GM19025 (cell line): Measurements from ENCODE around the gene C5orf63.
"Not testable (repeated sequence)": the region's sequence is repeated elsewhere in the genome, so short reads cannot be mapped to it uniquely, and the experiment has no call there.

Source experiments
- ATAC-seq: cut with Tn5 transposase; IDR thresholded peaks from one replicate; pipeline ENCODE4 v1.9.1; 2021; ENCODE audit warnings: mild to moderate bottlenecking, low read depth, moderate library complexity; ENCODE audit not compliant: unreplicated experiment

C5orf63 gene

DNA sequence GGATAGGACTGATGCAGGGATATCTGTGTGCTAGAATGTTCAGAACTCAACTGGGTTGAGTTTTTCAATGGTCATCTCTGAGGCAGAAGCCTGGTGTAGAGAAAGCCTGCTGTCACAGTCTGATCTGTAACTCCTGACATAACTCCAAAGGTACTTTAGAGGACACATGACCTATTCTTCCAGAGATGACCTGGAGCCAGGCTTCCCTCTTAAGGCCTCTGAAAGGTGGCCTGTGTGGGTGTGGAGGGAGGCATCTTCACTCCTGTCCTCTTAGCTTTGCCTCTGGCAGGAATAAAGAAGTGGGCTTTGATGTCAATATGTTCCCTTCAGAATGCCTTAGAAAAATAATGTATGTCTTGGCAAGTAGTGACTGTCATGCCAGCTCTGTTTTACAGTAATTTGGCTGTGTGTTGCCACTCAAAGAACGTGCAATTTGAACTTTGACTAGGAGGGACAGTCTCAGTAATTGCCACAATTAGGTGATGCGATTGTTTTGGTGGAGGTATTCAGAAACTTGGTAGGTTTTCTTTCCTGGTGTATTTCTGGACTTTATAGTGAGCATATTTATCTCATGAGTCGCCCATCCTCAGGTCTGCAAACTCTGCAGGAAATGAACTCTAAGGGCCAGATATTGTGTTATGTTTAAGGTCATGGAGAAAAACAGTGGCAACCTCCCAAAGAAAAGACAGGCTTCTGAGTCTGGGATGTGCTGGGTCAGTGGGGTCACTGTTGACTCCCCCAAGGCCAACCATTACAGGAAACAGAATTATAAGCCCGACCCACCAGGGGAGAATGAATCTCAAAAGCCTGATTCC, 3.2 kb upstream of the C5orf63 start:
- ATAC-seq: no peak

DNA sequence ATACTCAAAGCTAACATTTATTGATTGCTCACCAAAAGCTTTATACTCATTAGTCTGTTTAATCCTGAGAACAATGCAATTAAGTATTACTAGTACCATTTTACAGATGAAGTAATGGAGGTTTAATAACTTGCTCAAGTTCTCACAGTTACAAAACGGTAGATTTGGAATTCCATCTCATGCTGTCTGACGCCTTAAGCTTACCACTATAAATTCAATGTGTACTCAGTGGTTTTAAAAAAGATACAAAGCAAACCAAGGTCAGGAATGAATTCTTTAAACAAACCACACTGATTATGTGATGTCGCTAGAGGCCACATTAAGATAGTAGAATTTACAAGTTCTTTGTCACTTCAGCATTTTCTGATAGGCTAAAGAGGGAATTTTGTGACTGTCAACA, 1.2 kb upstream of the C5orf63 start:
- ATAC-seq: no peak

DNA sequence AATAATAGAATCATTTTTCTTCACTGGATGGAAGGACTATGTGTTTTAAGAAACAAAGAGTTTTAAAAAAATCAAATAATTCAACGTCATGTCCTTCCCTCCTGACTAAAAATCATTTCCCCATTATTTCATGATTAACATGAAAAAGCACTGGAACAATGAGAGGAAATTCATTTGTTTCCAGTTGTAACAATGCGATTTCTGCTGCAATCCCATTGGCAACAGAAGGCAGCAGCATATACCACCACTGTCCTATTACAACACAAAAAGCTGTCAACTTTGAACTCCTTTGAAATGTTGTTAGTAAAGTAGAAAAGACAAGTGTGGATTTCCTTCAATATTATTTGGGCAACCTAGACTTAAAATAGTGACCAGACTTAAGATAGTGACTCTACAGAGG, 3.1 kb downstream of the C5orf63 start:
- ATAC-seq: no peak

DNA sequence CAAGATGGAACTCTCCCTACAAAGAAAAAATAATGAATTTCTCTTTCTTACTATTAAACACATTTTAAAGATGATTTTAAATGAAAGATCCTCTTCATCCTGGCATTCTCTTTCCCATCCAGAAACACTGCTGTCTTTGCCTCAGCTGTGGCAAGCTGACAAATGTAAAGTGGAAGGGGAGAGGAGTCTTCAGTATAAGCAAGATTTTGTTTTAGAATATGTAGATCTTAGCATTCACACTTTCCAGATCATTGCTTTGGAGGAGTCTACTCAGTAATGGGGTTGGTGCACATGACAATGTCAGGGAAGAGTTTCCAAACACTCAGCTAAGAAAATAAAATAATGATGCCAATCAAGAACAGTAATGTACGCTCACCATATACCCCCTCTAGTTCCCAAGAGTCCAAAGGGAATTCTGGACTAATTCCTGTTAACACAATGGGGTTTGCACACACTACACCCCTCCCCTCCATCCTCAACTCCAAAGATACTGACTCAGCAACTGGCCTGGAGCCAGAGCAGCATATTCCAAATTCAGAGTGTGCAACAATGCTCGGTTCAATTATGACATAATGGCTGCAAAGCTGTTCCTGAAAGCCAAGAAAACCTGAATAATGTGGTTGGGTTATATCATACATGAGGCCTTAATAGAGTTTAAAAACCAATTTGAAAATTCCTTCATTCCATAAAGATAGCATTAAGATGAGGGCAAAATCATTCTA, 4.6 kb downstream of the C5orf63 start:
- no peak for ATAC-seq

DNA sequence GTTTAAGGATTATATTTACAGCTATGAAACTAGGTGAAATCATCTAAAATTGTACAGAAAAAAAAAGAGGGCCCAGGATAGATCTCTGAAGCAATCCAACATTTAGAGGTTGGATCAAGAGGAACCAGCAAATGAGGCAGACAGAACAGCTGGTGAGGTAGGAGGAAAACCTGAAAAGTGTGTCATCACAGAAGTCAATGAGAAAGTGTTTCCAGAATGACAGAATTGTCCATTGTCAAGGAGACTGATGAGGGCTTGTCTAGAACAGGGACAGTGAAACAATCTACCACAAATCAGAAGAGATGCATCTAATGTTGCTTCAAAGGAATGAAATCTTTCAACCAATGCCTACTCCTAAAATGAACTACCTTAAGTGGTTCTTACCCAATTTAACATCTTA, 6.6 kb downstream of the C5orf63 start:
- ATAC-seq: no peak

DNA sequence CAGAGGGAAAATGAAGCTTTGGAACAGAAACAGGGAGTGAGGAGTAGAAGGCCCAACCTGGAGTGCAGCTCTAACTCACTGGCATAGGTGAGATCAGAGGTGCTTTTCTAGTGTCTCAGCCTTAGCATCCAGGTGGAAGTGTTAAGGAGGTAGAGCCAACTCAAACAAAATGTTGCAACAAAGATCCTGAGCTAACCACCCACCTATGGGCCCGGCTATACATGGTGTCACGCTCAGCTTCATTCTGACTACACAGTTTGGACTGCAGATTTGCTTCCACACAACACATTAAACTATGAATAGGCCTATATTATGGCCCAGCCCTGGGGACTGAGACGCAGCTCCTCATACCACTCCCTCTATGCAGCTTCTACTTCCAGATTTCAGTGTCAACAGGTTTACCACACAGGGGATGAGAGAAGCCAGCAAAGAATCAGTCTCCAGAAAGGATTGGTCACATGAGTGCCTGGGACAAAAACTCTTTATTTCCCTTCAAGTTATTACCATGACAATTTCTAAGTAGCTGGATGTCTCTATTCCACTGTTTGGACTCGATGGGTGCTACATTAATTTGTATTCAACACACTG, 9.0 kb downstream of the C5orf63 start:
- ATAC-seq: no peak

DNA sequence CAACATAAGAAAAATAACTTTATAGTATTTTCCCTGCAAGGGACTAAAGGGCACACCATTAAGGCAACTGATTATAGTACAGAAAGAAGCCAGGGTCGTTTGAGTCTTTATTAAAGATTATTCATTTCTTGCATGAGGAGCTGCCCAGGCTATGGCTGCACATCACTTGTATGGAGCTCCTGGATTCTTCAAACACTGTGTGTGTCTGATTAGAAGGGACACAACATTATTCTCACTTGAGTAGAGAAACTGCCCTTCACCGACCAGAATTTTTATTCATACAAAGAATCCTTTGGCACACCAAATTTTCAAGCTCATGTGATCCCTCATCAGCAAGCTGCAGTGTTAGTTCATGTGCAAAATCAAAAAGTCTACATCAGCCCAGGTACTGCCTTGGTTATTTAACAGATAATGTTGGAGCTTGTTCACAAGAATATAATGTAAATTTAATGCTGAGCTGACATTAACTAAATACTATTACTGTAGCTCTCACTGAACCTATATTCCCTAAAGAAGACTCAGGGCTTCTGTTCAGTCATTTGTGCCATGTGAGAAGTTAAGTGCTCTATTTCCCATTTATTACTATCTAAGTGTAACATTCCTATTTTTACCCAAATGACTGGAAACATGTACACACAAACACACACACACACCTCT, 9.9 kb downstream of the C5orf63 start:
- ATAC-seq: no peak

DNA sequence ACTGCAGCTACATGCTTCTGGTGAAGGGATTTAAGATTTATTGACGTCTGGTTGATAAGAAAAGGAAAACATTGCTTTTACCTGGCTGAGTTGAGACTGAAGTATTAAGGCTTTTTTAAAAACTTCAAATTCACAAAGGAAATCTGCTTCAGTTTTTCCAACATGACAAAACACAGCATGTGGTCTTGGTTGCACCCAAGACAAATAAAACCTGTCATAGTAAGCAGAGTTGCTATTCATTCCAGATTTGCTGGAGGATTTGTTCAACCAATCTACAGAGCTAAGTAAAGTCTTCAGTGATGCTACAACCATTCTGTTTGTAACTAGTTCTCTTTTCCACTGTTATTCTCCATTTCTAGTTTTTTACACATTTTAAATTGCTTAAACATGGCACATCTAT, 11.3 kb downstream of the C5orf63 start:
- ATAC-seq: no peak

DNA sequence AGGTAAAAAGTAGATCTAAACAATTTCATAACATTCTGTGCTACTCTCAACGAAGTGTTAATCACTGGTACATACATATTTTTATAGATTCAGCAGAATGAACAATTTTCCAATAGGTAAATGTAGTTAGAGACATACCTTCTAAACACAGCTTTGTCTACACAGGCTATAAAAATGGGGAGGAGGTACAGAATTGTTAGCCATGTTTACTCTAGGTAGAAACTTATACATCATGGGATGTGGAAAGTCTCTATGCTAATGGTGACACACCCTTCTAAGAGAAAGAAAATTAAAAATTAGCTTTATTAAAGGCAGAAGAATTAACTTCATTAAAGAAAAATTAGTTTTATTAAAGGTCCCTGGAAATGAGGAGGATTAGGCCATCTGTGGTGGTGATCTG, 11.8 kb downstream of the C5orf63 start:
- ATAC-seq: no peak

DNA sequence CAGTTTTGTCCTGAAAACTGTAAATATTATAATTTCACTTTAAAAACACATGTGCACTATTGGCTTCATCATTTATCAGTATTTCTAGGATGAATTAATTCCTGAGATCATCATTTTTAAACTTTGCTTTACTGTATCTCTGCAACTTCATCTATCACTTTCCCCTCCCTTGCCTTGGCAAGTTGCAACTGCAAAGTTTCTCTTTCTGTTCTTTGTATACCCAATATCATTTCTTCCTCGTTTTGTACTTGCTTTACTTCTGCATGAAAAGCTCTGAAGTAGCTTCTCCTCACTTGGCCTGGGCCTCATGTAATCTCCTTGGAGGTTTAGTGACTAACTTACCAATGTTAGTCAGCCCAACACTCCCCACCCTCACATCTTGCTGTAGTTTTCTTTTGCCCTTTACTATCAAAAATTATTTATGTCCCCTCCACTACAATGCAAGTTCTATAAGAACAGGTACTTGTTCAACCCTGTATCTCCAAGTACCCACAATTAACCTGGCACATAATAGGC, 12.8 kb downstream of the C5orf63 start:
- no peak for ATAC-seq

DNA sequence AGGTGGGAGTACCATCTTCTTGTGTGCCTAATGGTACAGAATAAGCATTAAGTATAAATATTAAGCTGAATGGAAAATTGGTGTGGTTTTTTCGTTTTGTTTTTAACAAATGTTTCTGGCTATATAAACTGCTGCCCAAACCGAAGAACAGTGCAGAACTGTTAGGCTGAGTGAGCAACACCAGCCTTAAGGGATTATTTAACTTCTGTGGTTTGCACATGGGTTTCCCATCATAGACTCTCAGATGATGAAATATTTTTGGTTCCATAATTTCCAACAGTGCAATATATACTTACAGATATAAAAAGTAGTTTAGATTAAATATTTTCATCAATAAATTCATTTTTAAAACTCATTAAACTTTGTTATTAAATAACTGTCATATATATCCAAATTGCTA, 16.4 kb downstream of the C5orf63 start:
- ATAC-seq: no peak

DNA sequence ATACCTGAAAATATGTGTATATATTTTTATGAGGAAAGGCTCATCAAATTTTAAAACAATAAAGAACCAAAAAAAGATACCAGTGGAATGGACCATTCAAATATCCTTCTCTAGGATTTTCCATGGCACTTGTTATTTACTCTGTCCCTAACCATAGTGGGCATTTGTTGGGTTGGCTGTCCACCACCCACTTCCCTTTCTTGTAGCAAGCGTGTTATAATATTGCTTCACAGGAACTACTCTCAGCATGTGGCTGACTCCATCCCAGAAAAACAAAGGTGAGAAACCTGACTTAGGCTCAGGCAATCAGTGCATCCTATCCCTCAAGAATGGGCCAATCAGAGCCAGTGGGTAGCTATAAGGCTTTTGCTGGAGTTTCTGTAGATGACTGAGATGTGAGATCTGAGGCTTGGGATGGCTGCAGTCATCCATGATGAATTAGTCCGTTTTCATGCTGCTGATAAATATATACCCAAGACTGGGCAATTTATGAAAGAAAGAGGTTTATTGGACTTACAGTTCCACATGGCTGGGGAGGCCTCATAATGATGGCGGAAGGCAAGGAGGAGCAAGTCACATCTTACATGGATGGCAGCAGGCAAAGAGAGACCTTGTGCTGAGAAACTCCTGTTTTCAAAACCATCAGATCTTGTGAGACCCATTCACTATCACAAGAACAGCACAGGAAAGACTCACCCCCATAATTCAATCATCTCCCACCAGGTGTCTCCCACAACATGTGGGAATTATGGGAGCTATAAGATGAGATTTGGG, 17.2 kb downstream of the C5orf63 start:
- ATAC-seq: no peak

DNA sequence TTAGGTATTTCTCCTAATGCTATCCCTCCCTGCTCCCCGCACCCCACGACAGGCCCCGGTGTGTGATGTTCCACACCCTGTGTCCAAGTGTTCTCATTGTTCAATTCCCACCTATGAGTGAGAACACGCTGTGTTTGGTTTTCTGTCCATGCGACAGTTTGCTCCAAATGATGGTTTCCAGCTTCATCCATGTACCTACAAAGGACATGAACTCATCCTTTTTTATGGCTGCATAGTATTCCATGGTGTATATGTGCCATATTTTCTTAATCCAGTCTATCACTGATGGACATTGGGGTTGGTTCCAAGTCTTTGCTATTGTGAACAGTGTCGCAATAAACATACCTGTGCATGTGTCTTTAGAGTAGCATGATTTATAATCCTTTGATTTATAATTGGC, 19.8 kb downstream of the C5orf63 start:
- ATAC-seq: not testable (repeated sequence)

DNA sequence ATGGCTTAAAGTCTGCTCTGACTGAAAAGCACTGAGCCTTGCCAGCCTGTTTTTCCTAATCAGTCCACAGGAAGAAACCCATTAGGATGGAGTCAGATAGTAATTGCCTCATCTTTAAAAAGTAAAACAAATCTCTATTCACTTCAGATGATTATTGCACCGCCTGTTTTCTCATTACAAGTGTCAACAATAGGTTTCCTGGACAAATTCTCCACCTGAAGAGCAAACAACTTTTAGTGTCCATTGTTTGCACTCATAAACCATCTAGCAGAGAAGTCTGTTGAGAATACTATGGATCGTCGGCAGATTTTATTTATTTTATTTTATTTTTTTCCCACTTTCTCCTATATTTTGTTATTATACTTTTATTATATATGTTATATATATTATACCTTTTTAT, 20.3 kb downstream of the C5orf63 start:
- no peak for ATAC-seq

DNA sequence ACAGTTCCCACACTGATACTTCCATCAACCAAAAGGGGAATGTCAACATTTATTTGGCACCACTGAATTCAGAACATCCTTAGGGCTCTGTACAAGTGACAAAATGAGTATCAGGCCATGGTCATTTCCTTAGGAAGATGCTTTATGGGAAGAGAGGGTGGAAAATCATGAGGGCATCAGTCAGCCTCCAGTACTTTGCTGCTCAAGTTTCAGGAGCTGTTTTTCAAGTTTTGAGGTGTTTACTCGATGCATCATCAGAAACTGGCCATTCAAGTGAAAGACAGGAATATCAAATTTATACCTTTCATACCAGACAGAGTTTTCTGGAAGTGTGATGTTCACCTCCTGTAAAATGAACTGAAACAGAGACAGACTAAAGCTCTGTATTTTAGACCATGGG, 21.7 kb downstream of the C5orf63 start:
- no peak for ATAC-seq

DNA sequence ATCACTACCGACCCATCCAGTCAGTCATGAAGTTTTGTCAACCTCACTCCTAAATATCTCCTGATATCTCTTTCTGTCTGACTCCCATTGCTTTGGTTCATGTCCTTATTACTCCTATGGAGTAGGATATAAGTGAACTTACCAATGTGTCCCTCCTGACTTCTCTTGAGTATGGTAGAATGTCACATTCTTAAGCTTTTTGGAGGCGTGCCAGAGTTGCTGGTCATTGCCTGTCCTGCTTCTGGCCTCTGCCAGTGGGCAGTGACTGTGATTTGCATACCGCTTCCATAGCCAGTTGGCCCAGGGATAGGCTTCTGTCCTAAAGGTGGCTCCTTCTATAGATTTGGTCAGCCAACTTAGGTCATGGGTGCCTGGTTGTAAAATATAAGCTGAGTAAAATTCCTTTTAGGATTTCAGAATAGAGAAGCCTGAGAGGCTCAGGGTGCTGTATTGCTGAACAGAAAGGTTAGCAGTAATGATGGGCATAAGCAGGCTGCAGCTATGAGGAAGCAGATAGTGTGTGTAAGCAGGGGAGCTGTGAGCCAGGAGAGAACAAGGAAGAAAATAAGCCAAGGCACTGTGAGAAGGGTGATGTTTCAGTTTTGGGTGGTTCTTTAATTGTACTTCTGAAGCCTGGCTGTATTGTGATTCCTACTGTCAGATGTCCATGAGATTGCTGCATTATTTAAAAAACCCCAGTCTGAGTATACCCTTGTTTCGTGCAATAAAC, 26.8 kb downstream of the C5orf63 start:
- no peak for ATAC-seq

DNA sequence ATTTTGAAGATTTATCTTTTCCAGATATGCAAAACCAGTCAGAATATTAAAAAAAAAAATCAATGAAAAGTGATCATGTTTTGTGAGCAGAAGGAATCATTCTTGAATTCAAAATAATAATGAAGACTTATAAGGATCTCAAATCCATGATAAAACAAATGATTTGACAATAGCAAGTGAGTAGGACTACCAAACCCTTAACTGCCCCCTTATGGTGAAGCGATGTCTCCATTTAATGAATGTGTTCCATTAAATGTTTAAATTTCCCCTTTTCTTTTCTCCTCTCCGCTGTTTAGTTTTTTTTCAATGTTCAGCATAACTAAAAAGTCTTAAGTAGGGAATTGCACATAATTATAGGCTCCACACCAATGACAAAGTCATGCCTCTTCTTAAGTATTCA, 30.7 kb downstream of the C5orf63 start:
- ATAC-seq: no peak

DNA sequence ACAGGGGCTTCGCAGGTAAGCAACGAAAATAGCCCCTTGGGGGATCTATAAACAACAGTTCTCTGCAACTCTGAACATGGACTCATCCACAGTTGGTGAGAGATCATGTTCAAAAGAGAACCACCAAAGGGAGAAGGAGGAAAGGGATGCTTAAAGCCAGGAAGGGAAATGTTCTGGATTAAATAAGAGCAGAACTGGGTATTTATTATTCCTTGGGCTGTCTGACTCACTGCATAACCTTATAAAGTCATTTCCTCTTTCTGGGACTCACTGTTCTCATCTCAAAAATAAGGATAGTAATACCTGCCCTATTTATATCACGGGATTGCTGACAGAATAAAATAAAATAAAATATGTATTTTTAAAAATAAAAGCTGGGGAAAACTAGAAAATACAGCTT, 31.7 kb downstream of the C5orf63 start:
- no peak for ATAC-seq

DNA sequence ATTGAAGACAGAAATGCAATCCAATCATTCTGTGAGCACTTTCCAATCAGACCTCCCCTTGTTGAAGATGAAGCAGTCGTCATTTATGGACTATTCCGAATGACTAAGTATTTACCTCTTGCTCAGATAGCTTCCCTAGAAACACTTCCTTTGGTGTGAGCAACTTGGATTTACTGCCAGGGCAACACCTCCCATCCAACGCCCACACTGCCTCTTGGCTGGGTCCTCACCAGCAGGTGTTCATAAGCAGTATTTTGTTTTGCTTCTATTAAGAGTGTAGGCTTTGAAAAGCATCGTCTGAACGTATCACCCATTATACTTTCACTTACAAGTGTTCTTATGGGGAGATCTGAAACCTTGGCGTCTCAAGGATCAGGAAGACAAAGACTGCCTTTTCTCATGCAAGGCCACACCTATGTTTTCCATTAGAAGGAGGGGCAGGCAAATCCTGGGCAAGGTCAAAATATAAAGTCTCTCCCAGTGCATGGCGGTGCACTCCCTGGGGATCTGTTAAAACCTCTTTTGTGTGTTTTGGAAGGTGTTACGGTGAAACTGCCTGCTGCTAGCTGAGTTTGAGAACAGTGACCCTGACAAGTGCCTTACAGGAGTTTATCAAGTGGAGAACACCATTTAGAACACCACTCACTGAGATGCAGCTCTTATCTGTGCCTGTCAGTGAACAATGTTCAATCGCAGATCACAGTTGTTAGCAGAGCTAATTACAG, 32.3 kb downstream of the C5orf63 start:
- ATAC-seq: no peak
